HepG2 (cell line): ENCODE measurements around the gene MMUT. TPM values are rescaled to one million over a fixed set of nuclear protein-coding genes. Genes with fewer than 3 reads are reported as not detected.
A peak's percentile ranks its signal among the peaks of the same experiment; 100 is the strongest.

Source experiments
- FOXP1 ChIP-seq, 2 experiments: fragments of 450-650 bp in 1 of 2; IDR thresholded peaks; 2 replicates each; pipeline ENCODE4 v1.6.1; 2017 to 2018; ENCODE audit warnings: antibody characterized with exemption in 1 of 2
- FOXP4 ChIP-seq: sonication (generic); formaldehyde crosslinking; IDR thresholded peaks from 2 replicates; pipeline ENCODE4 v1.4.0; 2020; ENCODE audit warnings: missing genetic modification reagents
- HMGXB3 ChIP-seq: sonication (generic); formaldehyde crosslinking; IDR thresholded peaks from 2 replicates; pipeline ENCODE4 v1.4.0; 2020; ENCODE audit warnings: missing genetic modification reagents, borderline replicate concordance
- HMGXB4 ChIP-seq, 2 experiments: sonication (generic) in 1 of 2; formaldehyde crosslinking in 1 of 2; IDR thresholded peaks; 2 replicates each; pipeline versions ENCODE4 v1.4.0 to v1.6.1; 2018 to 2020; ENCODE audit warnings: missing genetic modification reagents in 2 of 2, borderline replicate concordance in 1 of 2, low read depth in 1 of 2, mild to moderate bottlenecking in 1 of 2, missing biosample characterization in 1 of 2
- MLLT10 ChIP-seq: sonication (generic); formaldehyde crosslinking; IDR thresholded peaks from 2 replicates; pipeline ENCODE4 v1.4.0; 2020; ENCODE audit warnings: missing genetic modification reagents
- PBX3 ChIP-seq: sonication (generic); formaldehyde crosslinking; IDR thresholded peaks from 2 replicates; pipeline ENCODE4 v1.8.1; 2023; ENCODE audit warnings: missing genetic modification reagents, inconsistent platforms, borderline replicate concordance
- SNAPC2 ChIP-seq: sonication (generic); formaldehyde crosslinking; IDR thresholded peaks from 2 replicates; pipeline ENCODE4 v1.8.1; 2022; ENCODE audit warnings: mild to moderate bottlenecking, missing genetic modification reagents
- THYN1 ChIP-seq: sonication (generic); formaldehyde crosslinking; IDR thresholded peaks from 2 replicates; pipeline ENCODE4 v1.8.1; 2023; ENCODE audit warnings: low read depth, mild to moderate bottlenecking, moderate library complexity, missing genetic modification reagents, borderline replicate concordance
- ZBTB33 ChIP-seq: sonication (generic); formaldehyde crosslinking; IDR thresholded peaks from 2 replicates; pipeline ENCODE4 v1.4.0; 2020; ENCODE audit warnings: missing genetic modification reagents
- ZFP62 ChIP-seq: sonication (generic); formaldehyde crosslinking; IDR thresholded peaks from 2 replicates; pipeline ENCODE4 v1.4.0; 2020; ENCODE audit warnings: missing genetic modification reagents
- ZNF296 ChIP-seq: sonication (generic); formaldehyde crosslinking; conservative IDR thresholded peaks from 2 replicates; pipeline ENCODE4 v1.5.0; 2020; ENCODE audit warnings: mild to moderate bottlenecking, missing genetic modification reagents
- ZNF468 ChIP-seq: sonication (generic); formaldehyde crosslinking; IDR thresholded peaks from 2 replicates; pipeline ENCODE4 v1.8.0; 2022; ENCODE audit warnings: mild to moderate bottlenecking, moderate library complexity, missing genetic modification reagents
- ZNF564 ChIP-seq: sonication (generic); formaldehyde crosslinking; IDR thresholded peaks from 2 replicates; pipeline ENCODE4 v1.8.1; 2023; ENCODE audit warnings: mild to moderate bottlenecking, missing genetic modification reagents
- ZNF570 ChIP-seq: sonication (generic); formaldehyde crosslinking; IDR thresholded peaks from 2 replicates; pipeline ENCODE4 v1.4.0; 2020; ENCODE audit warnings: mild to moderate bottlenecking, missing genetic modification reagents, borderline replicate concordance
- polyA plus RNA-seq, 8 experiments: library from polyadenylated mRNA; depleted of rRNA in 3 of 8; stranded (reverse) in 7 of 8; unstranded in 1 of 8; fragments of >200 nt; fragmentation: Illumina TruSeq in 4 of 8; extraction: Trizol in 4 of 8; gene quantifications; 2 replicates each; pipeline versions ENCODE4 v1.2.1 to v1.2.3, GENCODE V29; 2011 to 2016; ENCODE audit warnings: low read depth in 4 of 8, missing spikeins in 1 of 8, mixed read lengths in 1 of 8; ENCODE audit not compliant: insufficient read depth in 1 of 8
- total RNA-seq, 5 experiments: library from RNA; depleted of rRNA; stranded (reverse); fragments of >200 nt; fragmentation: Illumina TruSeq; extraction: Trizol; gene quantifications; 2 replicates each; pipeline ENCODE4 v1.2.3, GENCODE V29; 2016; ENCODE audit warnings: low read depth in 1 of 5

MMUT gene
- total and polyA plus RNA-seq, 2 of the 13 experiments (the other 11 are each of a cell fraction or from before 2014, with no cell fraction given), result 16.1 to 20.5 TPM

GRCh38 chr6:49462927-49463611 is at the start of gene MMUT, which contains the start of gene CENPQ (continued):
- TF ChIP-seq SNAPC2 (CRISPR knock-in tag) (peak; percentile 18; the same call in 1 of the 2 replicates), PBX3 (CRISPR knock-in tag) (no peak), THYN1 (CRISPR knock-in tag) (no peak), ZNF564 (CRISPR knock-in tag) (no peak), ZNF468 (0 out of 2 replicates have a peak, but pooled peaks have one; percentile 12), ZFP62 (CRISPR knock-in tag) (no peak), ZBTB33 (CRISPR knock-in tag) (0 out of 2 replicates have a peak, but pooled peaks have one; percentile 26), ZNF570 (CRISPR knock-in tag) (0 out of 2 replicates have a peak, but pooled peaks have one; percentile 68), HMGXB3 (CRISPR knock-in tag) (peak; percentile 81; the same call in 1 of the 2 replicates), ZNF296 (CRISPR knock-in tag) (no peak), HMGXB4 (CRISPR knock-in tag; IDR thresholded peaks at IDR 0.05; ENCODE audit: borderline replicate concordance in 1 of 2, low read depth in 1 of 2) (peak; percentile 80 to 83; a peak in 3 of 4 replicates), FOXP4 (peak; percentile 84), MLLT10 (CRISPR knock-in tag) (no peak), FOXP1 (IDR thresholded peaks at IDR 0.05) (no peak), FOXP1 (CRISPR knock-in tag; IDR thresholded peaks at IDR 0.05) (peak; percentile 55; the same call in 1 of the 2 replicates)
